Neural cell (in vitro differentiated cells): Measurements from ENCODE around the gene SEMA6A.

Experiments
- CTCF ChIP-seq: fragments of 450-650 bp; IDR thresholded peaks from 2 replicates; pipeline ENCODE4 v1.5.1; 2014; ENCODE audit warnings: antibody characterized with exemption, mild to moderate bottlenecking, moderate library complexity; ENCODE audit not compliant: poor library complexity, severe bottlenecking
- EP300 ChIP-seq: fragments of 450-650 bp; conservative IDR thresholded peaks from 2 replicates; pipeline ENCODE4 v1.6.1; 2014; ENCODE audit warnings: antibody characterized with exemption, mild to moderate bottlenecking, moderate library complexity; ENCODE audit not compliant: poor library complexity, severe bottlenecking
- EZH2 ChIP-seq: fragments of 200-600, 300-800 bp; shearing (Covaris generic), sonication (generic); IDR thresholded peaks from 2 replicates; pipeline ENCODE4 v1.6.1; 2014; ENCODE audit warnings: antibody characterized with exemption, low read length, borderline replicate concordance, mild to moderate bottlenecking; ENCODE audit not compliant: insufficient read depth, poor library complexity, severe bottlenecking
- POLR2AphosphoS5 ChIP-seq: IDR thresholded peaks from 2 replicates; pipeline ENCODE4 v1.6.1; 2012
- RAD21 ChIP-seq: fragments of 450-650 bp; conservative IDR thresholded peaks from 2 replicates; pipeline ENCODE4 v1.6.1; 2014; ENCODE audit warnings: antibody characterized with exemption, mild to moderate bottlenecking, moderate library complexity
- REST ChIP-seq: IDR thresholded peaks from 2 replicates; pipeline ENCODE4 v1.6.1; 2012; ENCODE audit warnings: borderline replicate concordance
- SMC3 ChIP-seq: fragments of 450-650 bp; conservative IDR thresholded peaks from 2 replicates; pipeline ENCODE4 v1.6.1; 2014; ENCODE audit warnings: antibody characterized with exemption, mild to moderate bottlenecking, moderate library complexity; ENCODE audit not compliant: poor library complexity
- TAF1 ChIP-seq: IDR thresholded peaks from 2 replicates; pipeline ENCODE4 v1.6.1; 2012; ENCODE audit warnings: low read depth

GRCh38 chr5:116569999-116570398, 4.6 kb downstream of the SEMA6A start:
- TF ChIP-seq CTCF (no peak), EZH2 (no peak), EP300 (no peak), REST (no peak), TAF1 (no peak), POLR2AphosphoS5 (no peak), RAD21 (no peak), SMC3 (no peak)
